HG03135 (cell line): ENCODE data around the gene CARD18.

Source experiments
- ATAC-seq: cut with Tn5 transposase; IDR thresholded peaks from one replicate; pipeline ENCODE4 v1.9.1; 2021; ENCODE audit warnings: mild to moderate bottlenecking, moderate library complexity; ENCODE audit not compliant: unreplicated experiment

The CARD18 gene

DNA sequence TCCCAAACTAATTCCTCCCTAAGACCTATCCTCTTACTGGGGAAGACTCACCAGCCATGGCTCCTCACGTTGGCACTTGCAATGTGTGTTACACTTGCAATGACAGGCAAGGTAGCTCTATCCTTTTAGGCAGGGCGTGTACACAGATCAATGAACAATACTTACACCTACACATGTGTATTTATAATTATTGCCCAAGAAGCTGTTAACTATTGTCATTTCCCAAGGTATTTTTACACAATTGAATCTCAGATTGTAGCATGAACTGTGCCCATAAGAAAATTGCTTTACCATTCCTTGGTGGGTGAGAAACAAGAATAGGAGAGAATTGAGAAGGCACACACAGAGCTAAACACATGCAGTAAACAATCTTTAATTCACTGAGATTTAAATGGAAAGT is at the start of gene CARD18:
Gene CARD18 (minus strand): TSS at position 101 of the 400 bp plus-strand sequence. CDS start 43 bp downstream, at position 58.
- ATAC-seq = no peak

DNA sequence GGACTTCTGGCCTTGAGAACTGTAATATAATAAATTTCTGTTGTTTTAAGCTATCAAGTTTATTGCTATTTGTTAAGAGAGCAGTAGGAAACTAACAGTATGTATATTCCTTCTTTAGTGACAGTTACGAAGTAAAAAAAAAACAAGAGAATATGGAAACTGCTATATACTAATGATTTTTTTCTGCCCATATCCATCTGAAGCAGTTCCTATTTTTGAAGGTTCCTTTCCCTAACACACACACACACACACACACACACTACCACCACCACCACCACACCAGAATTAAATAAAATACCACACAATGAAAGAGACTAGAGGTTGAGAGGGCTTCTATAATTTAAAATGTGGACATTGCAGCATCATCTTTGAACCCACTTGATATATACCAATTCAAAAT is 44.4 kb upstream of the CARD18 start:
- ATAC-seq = no peak

DNA sequence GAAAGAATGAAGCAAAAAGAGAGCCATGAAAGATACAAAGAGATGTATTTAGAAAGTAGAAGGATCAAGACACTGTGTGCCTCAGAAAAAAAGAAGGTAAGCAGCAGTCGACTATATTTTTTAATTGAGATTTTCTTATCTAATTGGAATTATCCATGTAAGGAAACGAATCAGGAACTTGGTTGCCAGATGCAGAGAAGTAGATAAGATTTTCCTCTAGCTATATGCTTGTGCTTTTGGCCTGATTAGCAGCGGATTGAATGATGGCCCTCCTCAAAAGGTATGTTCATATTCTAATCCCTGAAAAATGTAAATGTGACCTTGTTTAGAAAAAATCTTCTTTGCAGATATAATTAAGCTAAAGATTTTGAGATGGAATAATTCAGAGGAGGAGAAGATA is 43.9 kb upstream of the CARD18 start:
- ATAC-seq = no peak

GRCh38 chr11:105181521-105181920 is 42.0 kb upstream of the CARD18 start:
- ATAC-seq = no peak

GRCh38 chr11:105181100-105181499 is 41.5 kb upstream of the CARD18 start:
- no peak for ATAC-seq

DNA sequence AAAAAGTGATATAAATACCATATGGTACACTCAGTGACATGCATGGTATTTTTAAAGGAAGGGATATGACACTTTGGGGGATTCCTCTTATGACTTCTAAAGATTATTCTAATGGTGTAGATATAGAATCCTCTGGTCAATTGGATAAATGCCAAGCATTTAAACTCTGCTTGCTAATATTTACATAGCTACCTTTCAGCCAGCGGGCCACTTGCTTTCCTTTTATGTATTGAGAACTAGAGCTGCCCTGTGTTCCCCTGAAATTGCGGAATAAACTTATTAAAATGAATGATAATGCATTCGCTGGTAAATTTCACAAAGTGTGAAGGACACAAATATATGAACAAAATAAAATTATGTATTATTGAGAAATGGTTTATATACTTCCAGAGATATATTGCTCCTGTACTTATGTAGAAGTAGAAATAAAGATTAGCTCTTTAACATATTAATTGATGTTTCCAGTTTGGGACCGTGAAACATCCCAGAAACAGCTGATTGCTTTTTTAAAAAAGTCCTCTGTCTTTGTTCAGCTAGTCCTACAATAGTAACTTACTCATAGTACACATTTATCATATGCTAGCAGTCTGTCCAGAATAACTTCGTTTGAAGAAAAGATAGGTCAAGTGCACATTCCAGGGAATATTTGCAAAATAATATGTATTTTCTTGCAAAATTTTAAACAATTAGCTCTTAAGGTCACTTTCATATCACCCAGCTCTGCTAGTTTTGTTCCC is 40.1 kb upstream of the CARD18 start:
- no peak for ATAC-seq

DNA sequence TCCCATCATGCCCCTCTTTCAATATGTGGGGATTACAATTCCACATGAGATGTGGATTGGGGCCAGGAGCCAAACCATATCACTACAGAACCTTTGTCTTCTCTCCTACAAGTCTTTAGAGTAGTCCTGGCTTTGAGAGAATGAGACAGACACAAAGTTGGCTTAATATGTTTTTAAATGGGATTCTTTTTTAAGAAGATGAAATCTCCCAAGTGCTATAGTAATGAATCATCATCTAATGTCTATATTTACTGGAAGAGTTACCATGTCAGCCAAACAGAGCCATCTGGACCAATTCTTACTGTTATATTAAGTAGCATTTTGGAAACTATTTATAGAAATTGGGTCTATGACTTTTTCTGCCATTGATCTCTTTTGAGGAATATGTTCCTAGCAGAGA is 38.1 kb upstream of the CARD18 start:
- no peak for ATAC-seq

DNA sequence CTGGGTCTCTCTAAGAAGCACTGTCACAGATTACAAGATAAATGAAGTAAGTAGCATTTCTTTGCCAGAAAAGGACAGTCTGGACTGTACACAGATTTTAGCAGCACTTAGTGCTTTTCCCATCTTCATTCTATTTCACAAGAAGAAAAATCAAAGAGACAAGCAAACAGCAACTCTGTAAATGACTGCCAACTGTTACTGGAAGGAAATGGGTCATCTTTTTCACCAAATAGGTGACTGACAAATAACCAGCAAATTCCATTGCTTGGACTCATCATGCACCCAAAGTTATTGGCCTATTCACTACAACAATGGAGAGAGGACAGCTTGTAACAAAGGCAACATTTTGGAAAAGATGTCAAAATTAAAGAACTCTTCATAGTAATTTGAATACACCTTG is 28.9 kb upstream of the CARD18 start:
- ATAC-seq = no peak

- ATAC-seq = no peak
Observed at GRCh38 chr11:105167244-105167643, 27.7 kb upstream of the CARD18 start.

- no peak for ATAC-seq
Observed at GRCh38 chr11:105164208-105164607, 24.6 kb upstream of the CARD18 start.

DNA sequence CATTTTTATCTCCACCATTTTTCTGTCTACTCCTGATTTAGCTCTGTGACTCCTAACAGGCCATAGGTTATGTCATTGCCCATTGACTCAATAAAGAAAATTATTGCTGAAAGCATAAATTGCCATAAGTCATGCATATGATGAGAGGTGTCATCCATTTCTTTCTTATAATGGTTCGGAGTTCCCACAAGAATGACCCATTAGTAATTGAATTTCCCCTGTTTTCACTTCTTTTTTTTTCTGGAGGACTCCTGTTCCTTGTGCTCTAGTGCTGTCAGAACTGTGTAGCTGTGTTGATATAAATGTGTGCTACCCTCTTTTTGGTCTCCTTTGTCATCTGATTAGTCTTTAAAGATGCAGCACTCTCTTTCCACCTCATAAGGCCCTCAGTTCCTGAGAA is 22.9 kb upstream of the CARD18 start:
- ATAC-seq = no peak

- no peak for ATAC-seq
Observed at GRCh38 chr11:105158436-105158835, 18.9 kb upstream of the CARD18 start.

- no peak for ATAC-seq
Observed at GRCh38 chr11:105156720-105157119, 17.2 kb upstream of the CARD18 start.

DNA sequence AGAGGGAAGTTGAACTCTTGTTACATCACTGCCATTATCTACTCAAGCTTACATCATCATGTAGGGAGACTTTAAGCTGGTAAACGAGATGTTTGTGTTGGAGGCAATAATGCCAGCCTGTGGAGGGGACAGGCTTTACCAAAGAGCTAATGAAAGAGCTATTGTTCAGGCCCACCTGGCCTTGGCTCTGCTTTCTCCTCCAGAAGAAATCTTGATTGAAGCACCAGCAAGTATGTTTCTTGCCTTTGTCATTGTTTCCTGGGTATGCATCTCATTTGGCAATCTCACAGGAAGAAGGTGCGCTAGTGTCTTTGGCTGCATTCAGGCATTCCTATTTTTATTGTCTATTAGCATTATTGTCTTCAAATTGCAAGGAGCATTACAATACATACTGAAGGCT is 16.7 kb upstream of the CARD18 start:
- ATAC-seq = no peak

- no peak for ATAC-seq
Observed at GRCh38 chr11:105155679-105156078, 16.1 kb upstream of the CARD18 start.

DNA sequence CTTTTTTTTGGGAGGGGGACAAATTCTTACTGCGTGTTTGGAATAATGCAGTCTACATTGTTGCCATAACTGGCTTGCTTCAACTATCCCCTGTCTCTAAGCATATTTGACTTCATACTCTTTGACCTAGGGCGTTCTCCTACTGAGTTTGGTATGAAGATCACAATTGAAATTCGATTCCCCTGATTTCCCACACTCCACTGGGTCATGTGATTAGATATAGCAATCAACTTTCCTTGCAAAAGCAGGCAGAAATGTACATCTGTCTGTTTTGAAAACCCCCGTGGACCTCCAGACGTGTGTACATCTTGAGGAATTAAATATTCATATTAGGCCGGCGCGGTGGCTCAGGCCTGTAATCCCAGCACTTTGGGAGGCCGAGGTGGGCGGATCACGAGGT is 13.8 kb upstream of the CARD18 start:
- ATAC-seq = no peak

GRCh38 chr11:105152560-105152959 is 13.0 kb upstream of the CARD18 start:
- no peak for ATAC-seq

DNA sequence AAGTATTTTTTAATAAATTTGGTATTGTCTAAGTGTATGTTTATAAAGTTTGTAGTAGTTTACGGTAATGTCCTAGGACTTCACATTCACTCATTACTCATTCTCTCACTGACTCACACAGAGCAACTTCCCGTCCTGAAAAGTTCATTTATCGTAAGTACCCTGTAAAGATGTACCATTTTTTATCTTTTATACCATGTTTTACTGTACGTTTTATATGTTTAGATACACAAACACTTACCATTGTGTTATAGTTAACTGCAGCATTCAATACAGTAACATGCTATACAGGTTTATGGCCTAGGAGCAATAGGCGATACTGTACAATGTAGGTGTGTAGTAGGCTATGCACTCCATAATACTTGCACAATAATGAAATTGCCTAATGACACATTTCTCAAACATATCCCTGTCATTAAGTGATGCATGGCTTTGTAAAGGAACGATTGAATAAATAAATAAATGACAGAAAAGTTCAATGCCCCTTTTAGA is 12.5 kb upstream of the CARD18 start:
- ATAC-seq = no peak

GRCh38 chr11:105149477-105149876 is 9.9 kb upstream of the CARD18 start:
- ATAC-seq = no peak

DNA sequence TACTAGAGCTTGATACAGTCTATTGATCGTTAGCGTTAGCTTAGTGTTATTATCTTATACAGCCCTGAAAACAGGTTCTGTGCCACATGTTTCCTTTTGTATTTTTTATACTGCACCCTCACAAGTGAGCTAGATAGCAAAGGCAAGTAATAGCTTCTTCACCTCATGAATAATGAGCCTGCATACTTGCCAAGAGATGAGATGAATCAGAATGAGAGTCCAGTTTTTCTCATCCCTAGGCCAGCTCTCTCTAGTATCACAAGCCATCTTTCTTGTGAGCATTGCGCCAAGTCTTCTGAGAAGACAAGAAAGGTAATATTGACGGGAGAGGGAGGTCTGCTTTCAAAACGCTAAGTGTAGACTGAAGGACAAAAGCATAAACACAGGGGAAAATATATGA is 8.7 kb upstream of the CARD18 start:
- no peak for ATAC-seq

- ATAC-seq = no peak
Observed at GRCh38 chr11:105144887-105145286, 5.3 kb upstream of the CARD18 start.

- no peak for ATAC-seq
Observed at GRCh38 chr11:105142167-105142566, 2.6 kb upstream of the CARD18 start.

DNA sequence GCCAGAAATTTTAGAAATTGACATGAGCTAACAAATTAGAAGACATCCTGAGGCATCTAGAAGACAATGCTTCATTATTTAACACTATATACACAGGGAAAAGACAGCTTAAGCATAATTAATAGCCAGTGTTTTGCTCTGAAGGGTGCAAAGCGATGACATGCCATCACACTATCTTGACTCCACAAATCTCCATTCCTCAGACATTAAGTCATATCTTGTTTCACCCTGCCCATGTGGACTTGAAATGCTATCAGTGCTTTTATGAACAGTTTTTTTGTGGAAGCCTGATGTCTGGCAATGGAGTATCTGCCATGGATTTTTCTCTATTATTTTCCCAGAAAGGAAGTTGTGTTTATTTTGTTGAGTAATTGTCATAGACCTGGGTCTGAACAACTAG is 2.3 kb downstream of the CARD18 start:
- ATAC-seq = no peak
